GM12891 (cell line): ENCODE data around the gene JADE2.

Experiments used
- PAX5 ChIP-seq: IDR thresholded peaks from 2 replicates; pipeline ENCODE4 v1.6.1; 2011; ENCODE audit warnings: low read length, moderate library complexity, mild to moderate bottlenecking; ENCODE audit not compliant: insufficient read depth, severe bottlenecking
- POLR2A ChIP-seq: IDR thresholded peaks from 2 replicates; pipeline ENCODE4 v1.6.1; 2011; ENCODE audit warnings: low read depth, low read length, control low read depth
- POLR2AphosphoS5 ChIP-seq: IDR thresholded peaks from 2 replicates; pipeline ENCODE4 v1.6.1; 2011; ENCODE audit warnings: low read depth, low read length, control low read depth
- POU2F2 ChIP-seq: IDR thresholded peaks from 2 replicates; pipeline ENCODE4 v1.6.1; 2011; ENCODE audit warnings: low read depth, mild to moderate bottlenecking, control low read depth, low read length, moderate library complexity
- SPI1 ChIP-seq: IDR thresholded peaks from 2 replicates; pipeline ENCODE4 v1.6.1; 2011; ENCODE audit warnings: low read depth, low read length, control low read depth
- TAF1 ChIP-seq: IDR thresholded peaks from 2 replicates; pipeline ENCODE4 v1.6.1; 2011; ENCODE audit warnings: low read depth, low read length, control low read depth

DNA sequence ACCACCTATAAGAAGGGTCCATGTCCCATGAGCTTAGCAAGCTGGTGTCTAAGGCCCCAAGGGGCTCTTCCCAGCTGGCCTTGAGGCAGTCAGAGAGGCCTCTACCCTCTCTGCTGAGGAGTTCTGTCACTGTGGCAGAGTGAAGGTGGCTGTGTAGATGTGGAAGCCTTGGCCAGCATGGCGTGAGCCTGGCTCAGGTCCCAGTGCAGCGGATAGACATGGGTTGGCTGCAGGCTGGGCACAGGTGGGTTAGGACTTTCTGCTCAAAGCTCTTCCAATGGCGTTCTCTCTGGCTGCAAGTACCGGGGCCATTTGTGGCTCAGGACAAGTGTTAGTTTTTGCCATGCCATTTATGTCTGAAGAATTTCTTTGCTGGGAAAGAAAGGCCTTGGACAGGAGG, 47.3 kb downstream of the JADE2 start:
- TF ChIP-seq POLR2A = no peak
- TF ChIP-seq TAF1 = no peak
- TF ChIP-seq POLR2AphosphoS5 = no peak
- TF ChIP-seq POU2F2 = no peak
- TF ChIP-seq SPI1 = no peak
- no peak for TF ChIP-seq PAX5
